Measurements from ENCODE around the gene PARP12.

DNA sequence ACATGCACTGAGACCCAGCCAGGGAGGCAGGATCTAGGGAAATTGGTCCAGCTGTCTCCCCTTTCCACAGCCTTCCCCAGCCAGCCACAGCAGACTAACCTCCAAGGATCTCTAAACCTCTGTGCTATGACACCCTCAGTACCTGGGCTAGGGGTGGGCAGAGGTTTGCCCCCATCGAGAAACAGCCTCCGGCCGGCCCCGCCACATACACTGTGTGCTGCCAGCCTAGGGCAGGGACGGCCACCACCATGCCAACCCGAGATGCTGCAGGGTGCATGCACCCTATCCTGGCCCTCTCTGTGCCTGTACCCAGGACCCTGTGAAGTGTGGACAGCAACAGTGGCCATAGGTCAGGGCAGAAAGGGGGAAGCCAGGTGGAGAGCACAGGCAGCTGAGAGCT is 58.1 kb downstream of the PARP12 start:
- TF ChIP-seq ZNF8 (CRISPR knock-in tag; IDR thresholded peaks at IDR 0.05), result no peak
- no peak for TF ChIP-seq ZFP30 (CRISPR knock-in tag; IDR thresholded peaks at IDR 0.05)
- TF ChIP-seq, protein P1, sequence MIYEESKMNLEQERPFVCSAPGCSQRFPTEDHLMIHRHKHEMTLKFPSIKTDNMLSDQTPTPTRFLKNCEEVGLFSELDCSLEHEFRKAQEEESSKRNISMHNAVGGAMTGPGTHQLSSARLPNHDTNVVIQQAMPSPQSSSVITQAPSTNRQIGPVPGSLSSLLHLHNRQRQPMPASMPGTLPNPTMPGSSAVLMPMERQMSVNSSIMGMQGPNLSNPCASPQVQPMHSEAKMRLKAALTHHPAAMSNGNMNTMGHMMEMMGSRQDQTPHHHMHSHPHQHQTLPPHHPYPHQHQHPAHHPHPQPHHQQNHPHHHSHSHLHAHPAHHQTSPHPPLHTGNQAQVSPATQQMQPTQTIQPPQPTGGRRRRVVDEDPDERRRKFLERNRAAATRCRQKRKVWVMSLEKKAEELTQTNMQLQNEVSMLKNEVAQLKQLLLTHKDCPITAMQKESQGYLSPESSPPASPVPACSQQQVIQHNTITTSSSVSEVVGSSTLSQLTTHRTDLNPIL (CRISPR knock-in tag; IDR thresholded peaks at IDR 0.05; ENCODE audit: low read depth), result no peak
- no peak for TF ChIP-seq ZFP3 (CRISPR knock-in tag; IDR thresholded peaks at IDR 0.05)
- TF ChIP-seq ZNF70 (CRISPR knock-in tag; IDR thresholded peaks at IDR 0.05), result no peak
- no peak for TF ChIP-seq ARNTL (CRISPR knock-in tag; IDR thresholded peaks at IDR 0.05; ENCODE audit: borderline replicate concordance, low read depth)
- TF ChIP-seq GLIS3 (CRISPR knock-in tag; IDR thresholded peaks at IDR 0.05), result no peak
- TF ChIP-seq, protein P2, sequence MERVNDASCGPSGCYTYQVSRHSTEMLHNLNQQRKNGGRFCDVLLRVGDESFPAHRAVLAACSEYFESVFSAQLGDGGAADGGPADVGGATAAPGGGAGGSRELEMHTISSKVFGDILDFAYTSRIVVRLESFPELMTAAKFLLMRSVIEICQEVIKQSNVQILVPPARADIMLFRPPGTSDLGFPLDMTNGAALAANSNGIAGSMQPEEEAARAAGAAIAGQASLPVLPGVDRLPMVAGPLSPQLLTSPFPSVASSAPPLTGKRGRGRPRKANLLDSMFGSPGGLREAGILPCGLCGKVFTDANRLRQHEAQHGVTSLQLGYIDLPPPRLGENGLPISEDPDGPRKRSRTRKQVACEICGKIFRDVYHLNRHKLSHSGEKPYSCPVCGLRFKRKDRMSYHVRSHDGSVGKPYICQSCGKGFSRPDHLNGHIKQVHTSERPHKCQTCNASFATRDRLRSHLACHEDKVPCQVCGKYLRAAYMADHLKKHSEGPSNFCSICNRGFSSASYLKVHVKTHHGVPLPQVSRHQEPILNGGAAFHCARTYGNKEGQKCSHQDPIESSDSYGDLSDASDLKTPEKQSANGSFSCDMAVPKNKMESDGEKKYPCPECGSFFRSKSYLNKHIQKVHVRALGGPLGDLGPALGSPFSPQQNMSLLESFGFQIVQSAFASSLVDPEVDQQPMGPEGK (CRISPR knock-in tag; IDR thresholded peaks at IDR 0.05; ENCODE audit: borderline replicate concordance), result no peak
- TF ChIP-seq, protein P3, sequence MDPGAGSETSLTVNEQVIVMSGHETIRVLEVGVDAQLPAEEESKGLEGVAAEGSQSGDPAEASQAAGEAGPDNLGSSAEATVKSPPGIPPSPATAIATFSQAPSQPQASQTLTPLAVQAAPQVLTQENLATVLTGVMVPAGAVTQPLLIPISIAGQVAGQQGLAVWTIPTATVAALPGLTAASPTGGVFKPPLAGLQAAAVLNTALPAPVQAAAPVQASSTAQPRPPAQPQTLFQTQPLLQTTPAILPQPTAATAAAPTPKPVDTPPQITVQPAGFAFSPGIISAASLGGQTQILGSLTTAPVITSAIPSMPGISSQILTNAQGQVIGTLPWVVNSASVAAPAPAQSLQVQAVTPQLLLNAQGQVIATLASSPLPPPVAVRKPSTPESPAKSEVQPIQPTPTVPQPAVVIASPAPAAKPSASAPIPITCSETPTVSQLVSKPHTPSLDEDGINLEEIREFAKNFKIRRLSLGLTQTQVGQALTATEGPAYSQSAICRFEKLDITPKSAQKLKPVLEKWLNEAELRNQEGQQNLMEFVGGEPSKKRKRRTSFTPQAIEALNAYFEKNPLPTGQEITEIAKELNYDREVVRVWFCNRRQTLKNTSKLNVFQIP (CRISPR knock-in tag; IDR thresholded peaks at IDR 0.05; ENCODE audit: borderline replicate concordance, low read depth), result no peak
- no peak for TF ChIP-seq ZNF565 (CRISPR knock-in tag; conservative IDR thresholded peaks at IDR 0.05; ENCODE audit: low read depth)
- TF ChIP-seq TCF4 (CRISPR knock-in tag; IDR thresholded peaks at IDR 0.05; ENCODE audit: borderline replicate concordance), result no peak
- TF ChIP-seq, protein P4, sequence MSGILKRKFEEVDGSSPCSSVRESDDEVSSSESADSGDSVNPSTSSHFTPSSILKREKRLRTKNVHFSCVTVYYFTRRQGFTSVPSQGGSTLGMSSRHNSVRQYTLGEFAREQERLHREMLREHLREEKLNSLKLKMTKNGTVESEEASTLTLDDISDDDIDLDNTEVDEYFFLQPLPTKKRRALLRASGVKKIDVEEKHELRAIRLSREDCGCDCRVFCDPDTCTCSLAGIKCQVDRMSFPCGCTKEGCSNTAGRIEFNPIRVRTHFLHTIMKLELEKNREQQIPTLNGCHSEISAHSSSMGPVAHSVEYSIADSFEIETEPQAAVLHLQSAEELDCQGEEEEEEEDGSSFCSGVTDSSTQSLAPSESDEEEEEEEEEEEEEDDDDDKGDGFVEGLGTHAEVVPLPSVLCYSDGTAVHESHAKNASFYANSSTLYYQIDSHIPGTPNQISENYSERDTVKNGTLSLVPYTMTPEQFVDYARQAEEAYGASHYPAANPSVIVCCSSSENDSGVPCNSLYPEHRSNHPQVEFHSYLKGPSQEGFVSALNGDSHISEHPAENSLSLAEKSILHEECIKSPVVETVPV (CRISPR knock-in tag; IDR thresholded peaks at IDR 0.05), result no peak
- no peak for TF ChIP-seq ESRRG (CRISPR knock-in tag; IDR thresholded peaks at IDR 0.05)
